ENCODE results near the gene IRF2BP2. TPM values are rescaled to one million over a fixed set of nuclear protein-coding genes. Genes with fewer than 3 reads are reported as not detected.

The IRF2BP2 gene
- total and polyA plus RNA-seq, 2 of the 13 experiments (the other 11 are each of a cell fraction or from before 2014, with no cell fraction given) = 140 to 147 TPM

DNA sequence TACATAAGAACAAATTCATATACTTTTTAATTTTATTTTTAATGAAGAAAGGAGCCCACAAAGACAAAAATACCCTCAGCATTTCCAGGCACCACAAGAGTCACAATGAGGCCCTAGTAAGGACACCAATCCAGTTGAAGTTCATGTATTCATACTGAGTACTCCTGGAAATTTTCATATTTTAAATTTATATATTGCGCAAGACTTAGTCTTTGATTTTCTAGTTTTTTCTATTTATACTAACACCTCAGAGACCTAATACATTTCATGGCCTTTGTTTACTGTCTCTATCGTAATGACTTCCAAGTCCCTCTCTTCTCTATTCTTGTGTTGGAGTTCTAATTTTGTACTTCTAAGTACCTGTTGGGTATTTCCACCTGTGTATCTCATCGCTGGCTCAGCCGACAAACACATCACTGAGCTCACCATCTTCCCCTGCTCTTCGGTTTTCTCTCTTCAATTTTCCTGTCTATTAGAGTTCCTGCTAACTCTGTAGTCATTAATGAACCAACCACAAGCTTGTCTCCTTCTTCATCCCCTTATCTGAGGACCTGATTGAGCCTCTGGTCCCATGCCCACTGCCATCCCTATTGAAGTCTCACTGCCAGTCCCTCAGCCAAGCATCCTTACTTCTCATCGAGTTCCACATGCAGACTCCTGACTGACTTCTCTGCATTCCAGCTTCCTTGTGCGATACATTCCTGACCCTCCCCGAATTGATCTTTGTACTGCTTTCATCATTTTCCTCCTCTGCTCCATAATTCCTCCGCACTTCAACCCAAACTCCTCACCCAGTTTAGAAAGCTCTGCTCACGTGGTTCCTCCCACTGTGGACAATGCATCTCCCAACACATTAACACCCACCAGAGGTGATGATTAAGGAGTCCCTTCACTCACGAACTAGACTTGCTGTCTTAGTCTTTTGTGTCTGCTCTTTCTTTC is 17.3 kb upstream of the IRF2BP2 start (continued):
- TF ChIP-seq SOX13 (IDR thresholded peaks at IDR 0.05) (no peak), SOX13 (CRISPR knock-in tag; conservative IDR thresholded peaks at IDR 0.05 in 1 of 2, IDR thresholded peaks at IDR 0.05 in 1 of 2) (peak in 1 of 2 experiments; percentile 48; a peak in 1 of 4 replicates), SAP130 (CRISPR knock-in tag; IDR thresholded peaks at IDR 0.05; ENCODE audit: low read depth) (peak; percentile 37; the same call in 1 of the 2 replicates), HDAC2 (CRISPR knock-in tag; IDR thresholded peaks at IDR 0.05) (peak; percentile 40; the same call in 1 of the 2 replicates), ZSCAN5A (CRISPR knock-in tag; IDR thresholded peaks at IDR 0.05; ENCODE audit: borderline replicate concordance) (no peak), SNRNP70 (IDR thresholded peaks at IDR 0.05; ENCODE audit: low read depth, low read length) (no peak), PATZ1 (CRISPR knock-in tag; IDR thresholded peaks at IDR 0.05) (no peak), PHF20 (CRISPR knock-in tag; IDR thresholded peaks at IDR 0.05) (no peak), ZNF724P (CRISPR knock-in tag; IDR thresholded peaks at IDR 0.05; ENCODE audit: borderline replicate concordance) (0 out of 2 replicates have a peak, but pooled peaks have one; percentile 30), ZNF543 (CRISPR knock-in tag; IDR thresholded peaks at IDR 0.05) (no peak), RELA (CRISPR knock-in tag; IDR thresholded peaks at IDR 0.05) (no peak), MBD4 (IDR thresholded peaks at IDR 0.05; ENCODE audit: borderline replicate concordance, low read length) (no peak), ZBTB38 (CRISPR knock-in tag; IDR thresholded peaks at IDR 0.05) (peak; percentile 54; the same call in 1 of the 2 replicates), ZNF670 (CRISPR knock-in tag; IDR thresholded peaks at IDR 0.05; ENCODE audit: borderline replicate concordance) (no peak), STAG1 (CRISPR knock-in tag; IDR thresholded peaks at IDR 0.05) (no peak), ZNF772 (CRISPR knock-in tag; IDR thresholded peaks at IDR 0.05) (no peak), ZNF101 (CRISPR knock-in tag; IDR thresholded peaks at IDR 0.05; ENCODE audit: borderline replicate concordance, low read depth) (no peak)
- TF ChIP-seq, protein P1, sequence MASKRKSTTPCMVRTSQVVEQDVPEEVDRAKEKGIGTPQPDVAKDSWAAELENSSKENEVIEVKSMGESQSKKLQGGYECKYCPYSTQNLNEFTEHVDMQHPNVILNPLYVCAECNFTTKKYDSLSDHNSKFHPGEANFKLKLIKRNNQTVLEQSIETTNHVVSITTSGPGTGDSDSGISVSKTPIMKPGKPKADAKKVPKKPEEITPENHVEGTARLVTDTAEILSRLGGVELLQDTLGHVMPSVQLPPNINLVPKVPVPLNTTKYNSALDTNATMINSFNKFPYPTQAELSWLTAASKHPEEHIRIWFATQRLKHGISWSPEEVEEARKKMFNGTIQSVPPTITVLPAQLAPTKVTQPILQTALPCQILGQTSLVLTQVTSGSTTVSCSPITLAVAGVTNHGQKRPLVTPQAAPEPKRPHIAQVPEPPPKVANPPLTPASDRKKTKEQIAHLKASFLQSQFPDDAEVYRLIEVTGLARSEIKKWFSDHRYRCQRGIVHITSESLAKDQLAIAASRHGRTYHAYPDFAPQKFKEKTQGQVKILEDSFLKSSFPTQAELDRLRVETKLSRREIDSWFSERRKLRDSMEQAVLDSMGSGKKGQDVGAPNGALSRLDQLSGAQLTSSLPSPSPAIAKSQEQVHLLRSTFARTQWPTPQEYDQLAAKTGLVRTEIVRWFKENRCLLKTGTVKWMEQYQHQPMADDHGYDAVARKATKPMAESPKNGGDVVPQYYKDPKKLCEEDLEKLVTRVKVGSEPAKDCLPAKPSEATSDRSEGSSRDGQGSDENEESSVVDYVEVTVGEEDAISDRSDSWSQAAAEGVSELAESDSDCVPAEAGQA (IDR thresholded peaks at IDR 0.05; ENCODE audit: low read depth) = no peak
- TF ChIP-seq, protein P1 (CRISPR knock-in tag; IDR thresholded peaks at IDR 0.05; ENCODE audit: borderline replicate concordance) = no peak
- TF ChIP-seq, protein P2, sequence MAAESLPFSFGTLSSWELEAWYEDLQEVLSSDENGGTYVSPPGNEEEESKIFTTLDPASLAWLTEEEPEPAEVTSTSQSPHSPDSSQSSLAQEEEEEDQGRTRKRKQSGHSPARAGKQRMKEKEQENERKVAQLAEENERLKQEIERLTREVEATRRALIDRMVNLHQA (CRISPR knock-in tag; IDR thresholded peaks at IDR 0.05) = no peak

Measured in HepG2 (cell line).